Germinal center (tissue), 1 donor: ENCODE results near the gene GALNTL6.
"Not testable (repeated sequence)": the region's sequence is repeated elsewhere in the genome, so short reads cannot be mapped to it uniquely, and the experiment has no call there.

Source experiments
- DNase-seq: peaks from one replicate; pipeline ENCODE4 v3.0.0; 2012; ENCODE audit warnings: mixed read lengths, low spot score

Gene GALNTL6

GRCh38 chr4:172674811-172675210, 861.6 kb downstream of the GALNTL6 start:
- no peak for DNase-seq

GRCh38 chr4:172675232-172675631, 862.0 kb downstream of the GALNTL6 start:
- no peak for DNase-seq

- DNase-seq: no peak
These were observed 867.5 kb downstream of the GALNTL6 start for GRCh38 chr4:172680691-172681090.

GRCh38 chr4:172683021-172683420, 869.8 kb downstream of the GALNTL6 start:
- no peak for DNase-seq

GRCh38 chr4:172686021-172686420, 872.8 kb downstream of the GALNTL6 start:
- no peak for DNase-seq

GRCh38 chr4:172688534-172688933, 875.3 kb downstream of the GALNTL6 start:
- no peak for DNase-seq

GRCh38 chr4:172691552-172691951, 878.3 kb downstream of the GALNTL6 start:
- DNase-seq: no peak

- no peak for DNase-seq
These were observed 879.5 kb downstream of the GALNTL6 start for GRCh38 chr4:172692701-172693100.

GRCh38 chr4:172698256-172698655, 885.1 kb downstream of the GALNTL6 start:
- no peak for DNase-seq

- DNase-seq: no peak
These were observed 892.4 kb downstream of the GALNTL6 start for GRCh38 chr4:172705565-172705964.

- no peak for DNase-seq
These were observed 892.8 kb downstream of the GALNTL6 start for GRCh38 chr4:172706000-172706399.

- no peak for DNase-seq
These were observed 894.4 kb downstream of the GALNTL6 start for GRCh38 chr4:172707622-172708021.

- DNase-seq: no peak
These were observed 895.0 kb downstream of the GALNTL6 start for GRCh38 chr4:172708184-172708583.

- DNase-seq: no peak
These were observed 896.2 kb downstream of the GALNTL6 start for GRCh38 chr4:172709376-172709775.

- DNase-seq: no peak
These were observed 903.1 kb downstream of the GALNTL6 start for GRCh38 chr4:172716291-172716690.

- no peak for DNase-seq
These were observed 908.5 kb downstream of the GALNTL6 start for GRCh38 chr4:172721659-172722058.

- no peak for DNase-seq
These were observed 912.4 kb downstream of the GALNTL6 start for GRCh38 chr4:172725581-172725980.

- DNase-seq: no peak
These were observed 912.8 kb downstream of the GALNTL6 start for GRCh38 chr4:172726001-172726423.

GRCh38 chr4:172727631-172728030, 914.4 kb downstream of the GALNTL6 start:
- DNase-seq: no peak

GRCh38 chr4:172733645-172734044, 920.4 kb downstream of the GALNTL6 start:
- DNase-seq: not testable (repeated sequence)

- no peak for DNase-seq
These were observed 921.4 kb downstream of the GALNTL6 start for GRCh38 chr4:172734555-172734954.

- no peak for DNase-seq
These were observed 922.8 kb downstream of the GALNTL6 start for GRCh38 chr4:172736046-172736445.

- DNase-seq: no peak
These were observed 927.2 kb downstream of the GALNTL6 start for GRCh38 chr4:172740434-172740833.

GRCh38 chr4:172750910-172751309, 937.7 kb downstream of the GALNTL6 start:
- DNase-seq: no peak

GRCh38 chr4:172751550-172751949, 938.3 kb downstream of the GALNTL6 start:
- DNase-seq: no peak
